ENCODE results near the gene RBM15B.

DNA sequence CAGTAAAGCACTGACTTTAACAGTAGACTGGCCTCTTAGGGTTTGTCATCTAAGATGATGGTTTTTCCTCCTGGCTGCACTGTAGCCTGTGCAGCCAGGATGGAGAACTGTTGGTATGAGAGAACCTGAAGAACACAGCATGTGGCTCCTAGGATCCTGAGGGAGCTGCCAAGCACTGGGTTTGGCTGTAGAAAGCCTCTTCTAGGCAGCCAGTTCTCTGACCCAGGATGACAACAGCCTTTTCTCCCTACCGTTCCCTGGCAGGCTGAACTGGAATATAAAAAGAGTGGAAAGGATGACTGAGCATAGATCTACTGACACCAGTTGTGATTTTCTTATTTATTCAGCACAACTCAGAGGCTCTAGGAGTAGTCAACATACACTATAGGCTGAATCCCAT lies 40.3 kb upstream of the RBM15B start:
- TF ChIP-seq, protein P1, sequence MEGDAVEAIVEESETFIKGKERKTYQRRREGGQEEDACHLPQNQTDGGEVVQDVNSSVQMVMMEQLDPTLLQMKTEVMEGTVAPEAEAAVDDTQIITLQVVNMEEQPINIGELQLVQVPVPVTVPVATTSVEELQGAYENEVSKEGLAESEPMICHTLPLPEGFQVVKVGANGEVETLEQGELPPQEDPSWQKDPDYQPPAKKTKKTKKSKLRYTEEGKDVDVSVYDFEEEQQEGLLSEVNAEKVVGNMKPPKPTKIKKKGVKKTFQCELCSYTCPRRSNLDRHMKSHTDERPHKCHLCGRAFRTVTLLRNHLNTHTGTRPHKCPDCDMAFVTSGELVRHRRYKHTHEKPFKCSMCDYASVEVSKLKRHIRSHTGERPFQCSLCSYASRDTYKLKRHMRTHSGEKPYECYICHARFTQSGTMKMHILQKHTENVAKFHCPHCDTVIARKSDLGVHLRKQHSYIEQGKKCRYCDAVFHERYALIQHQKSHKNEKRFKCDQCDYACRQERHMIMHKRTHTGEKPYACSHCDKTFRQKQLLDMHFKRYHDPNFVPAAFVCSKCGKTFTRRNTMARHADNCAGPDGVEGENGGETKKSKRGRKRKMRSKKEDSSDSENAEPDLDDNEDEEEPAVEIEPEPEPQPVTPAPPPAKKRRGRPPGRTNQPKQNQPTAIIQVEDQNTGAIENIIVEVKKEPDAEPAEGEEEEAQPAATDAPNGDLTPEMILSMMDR (IDR thresholded peaks at IDR 0.05), result no peak
- no peak for TF ChIP-seq EP300 (IDR thresholded peaks at IDR 0.05)
